ENCODE data around the gene NECAP2.
"Not testable (repeated sequence)": the region's sequence is repeated elsewhere in the genome, so short reads cannot be mapped to it uniquely, and the experiment has no call there.

Gene NECAP2

GRCh38 chr1:16489195-16489880, 48.8 kb downstream of the NECAP2 start:
- H3K27me3 ChIP-seq (ENCODE audit: insufficient read depth, poor library complexity, severe bottlenecking); H3K4me3 ChIP-seq (replicated peaks; ENCODE audit: insufficient read depth, low read length); DNase-seq (ENCODE audit: low read depth in 1 of 2, low spot score in 1 of 2); H3K27ac ChIP-seq (replicated peaks): not testable (repeated sequence)

- no peak overlapping the region for H3K4me3 ChIP-seq (replicated peaks; ENCODE audit: insufficient read depth, low read length)
- no peak overlapping the region for H3K27ac ChIP-seq (replicated peaks)
- TF ChIP-seq SPI1 (IDR thresholded peaks at IDR 0.05; ENCODE audit: borderline replicate concordance, low read depth) (no peak), CTCF (IDR thresholded peaks at IDR 0.05; ENCODE audit: insufficient read depth, low read length) (no peak), GABPA (IDR thresholded peaks at IDR 0.05; ENCODE audit: low read depth) (no peak), POLR2AphosphoS5 (IDR thresholded peaks at IDR 0.05; ENCODE audit: low read depth) (no peak)
- TF ChIP-seq, protein P1, sequence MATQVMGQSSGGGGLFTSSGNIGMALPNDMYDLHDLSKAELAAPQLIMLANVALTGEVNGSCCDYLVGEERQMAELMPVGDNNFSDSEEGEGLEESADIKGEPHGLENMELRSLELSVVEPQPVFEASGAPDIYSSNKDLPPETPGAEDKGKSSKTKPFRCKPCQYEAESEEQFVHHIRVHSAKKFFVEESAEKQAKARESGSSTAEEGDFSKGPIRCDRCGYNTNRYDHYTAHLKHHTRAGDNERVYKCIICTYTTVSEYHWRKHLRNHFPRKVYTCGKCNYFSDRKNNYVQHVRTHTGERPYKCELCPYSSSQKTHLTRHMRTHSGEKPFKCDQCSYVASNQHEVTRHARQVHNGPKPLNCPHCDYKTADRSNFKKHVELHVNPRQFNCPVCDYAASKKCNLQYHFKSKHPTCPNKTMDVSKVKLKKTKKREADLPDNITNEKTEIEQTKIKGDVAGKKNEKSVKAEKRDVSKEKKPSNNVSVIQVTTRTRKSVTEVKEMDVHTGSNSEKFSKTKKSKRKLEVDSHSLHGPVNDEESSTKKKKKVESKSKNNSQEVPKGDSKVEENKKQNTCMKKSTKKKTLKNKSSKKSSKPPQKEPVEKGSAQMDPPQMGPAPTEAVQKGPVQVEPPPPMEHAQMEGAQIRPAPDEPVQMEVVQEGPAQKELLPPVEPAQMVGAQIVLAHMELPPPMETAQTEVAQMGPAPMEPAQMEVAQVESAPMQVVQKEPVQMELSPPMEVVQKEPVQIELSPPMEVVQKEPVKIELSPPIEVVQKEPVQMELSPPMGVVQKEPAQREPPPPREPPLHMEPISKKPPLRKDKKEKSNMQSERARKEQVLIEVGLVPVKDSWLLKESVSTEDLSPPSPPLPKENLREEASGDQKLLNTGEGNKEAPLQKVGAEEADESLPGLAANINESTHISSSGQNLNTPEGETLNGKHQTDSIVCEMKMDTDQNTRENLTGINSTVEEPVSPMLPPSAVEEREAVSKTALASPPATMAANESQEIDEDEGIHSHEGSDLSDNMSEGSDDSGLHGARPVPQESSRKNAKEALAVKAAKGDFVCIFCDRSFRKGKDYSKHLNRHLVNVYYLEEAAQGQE (IDR thresholded peaks at IDR 0.05; ENCODE audit: insufficient replicate concordance, low read depth) = no peak
- DNase-seq (ENCODE audit: low read depth in 1 of 2, low spot score in 1 of 2) = no peak
- H3K27me3 ChIP-seq (ENCODE audit: insufficient read depth, poor library complexity, severe bottlenecking) = no peaks in the 10 kb centered on the region
These were observed 50.6 kb downstream of the NECAP2 start for GRCh38 chr1:16491056-16491675.

DNA sequence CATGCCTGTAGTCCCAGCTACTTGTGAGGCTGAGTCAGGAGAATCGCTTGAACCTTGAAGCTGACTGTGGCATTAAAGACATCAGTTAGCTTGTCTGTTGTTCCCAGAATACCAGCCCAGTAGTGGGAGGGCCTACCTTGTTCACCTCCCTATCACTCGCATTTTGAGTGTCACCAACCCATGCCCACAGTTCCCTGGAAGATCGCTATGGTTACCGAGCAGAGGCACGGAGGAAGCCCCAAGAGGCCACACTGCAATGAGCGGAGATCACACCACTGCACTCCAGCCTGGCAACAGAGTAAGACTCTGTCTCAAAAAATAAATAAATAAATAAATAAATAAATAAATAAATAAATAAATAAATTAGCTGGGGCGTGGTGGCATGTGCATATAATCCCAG, 52.4 kb downstream of the NECAP2 start:
- H3K27me3 ChIP-seq (ENCODE audit: insufficient read depth, poor library complexity, severe bottlenecking); DNase-seq (ENCODE audit: low read depth in 1 of 2, low spot score in 1 of 2); H3K4me3 ChIP-seq (replicated peaks; ENCODE audit: insufficient read depth, low read length); H3K27ac ChIP-seq (replicated peaks): not testable (repeated sequence)

- DNase-seq (ENCODE audit: low read depth in 1 of 2, low spot score in 1 of 2); H3K4me3 ChIP-seq (replicated peaks; ENCODE audit: insufficient read depth, low read length); H3K27ac ChIP-seq (replicated peaks); H3K27me3 ChIP-seq (ENCODE audit: insufficient read depth, poor library complexity, severe bottlenecking): not testable (repeated sequence)
These were observed 53.2 kb downstream of the NECAP2 start for GRCh38 chr1:16493731-16494130.

GRCh38 chr1:16497474-16497904, 57.0 kb downstream of the NECAP2 start:
- H3K27me3 ChIP-seq (ENCODE audit: insufficient read depth, poor library complexity, severe bottlenecking); H3K4me3 ChIP-seq (replicated peaks; ENCODE audit: insufficient read depth, low read length); H3K27ac ChIP-seq (replicated peaks): not testable (repeated sequence)
- DNase-seq (ENCODE audit: low read depth in 1 of 2, low spot score in 1 of 2) = peak; percentile 24 to 29

- not testable (repeated sequence) for DNase-seq (ENCODE audit: low read depth in 1 of 2, low spot score in 1 of 2); H3K27ac ChIP-seq (replicated peaks); H3K4me3 ChIP-seq (replicated peaks; ENCODE audit: insufficient read depth, low read length); H3K27me3 ChIP-seq (ENCODE audit: insufficient read depth, poor library complexity, severe bottlenecking)
These were observed 57.5 kb downstream of the NECAP2 start for GRCh38 chr1:16498047-16498446.

DNA sequence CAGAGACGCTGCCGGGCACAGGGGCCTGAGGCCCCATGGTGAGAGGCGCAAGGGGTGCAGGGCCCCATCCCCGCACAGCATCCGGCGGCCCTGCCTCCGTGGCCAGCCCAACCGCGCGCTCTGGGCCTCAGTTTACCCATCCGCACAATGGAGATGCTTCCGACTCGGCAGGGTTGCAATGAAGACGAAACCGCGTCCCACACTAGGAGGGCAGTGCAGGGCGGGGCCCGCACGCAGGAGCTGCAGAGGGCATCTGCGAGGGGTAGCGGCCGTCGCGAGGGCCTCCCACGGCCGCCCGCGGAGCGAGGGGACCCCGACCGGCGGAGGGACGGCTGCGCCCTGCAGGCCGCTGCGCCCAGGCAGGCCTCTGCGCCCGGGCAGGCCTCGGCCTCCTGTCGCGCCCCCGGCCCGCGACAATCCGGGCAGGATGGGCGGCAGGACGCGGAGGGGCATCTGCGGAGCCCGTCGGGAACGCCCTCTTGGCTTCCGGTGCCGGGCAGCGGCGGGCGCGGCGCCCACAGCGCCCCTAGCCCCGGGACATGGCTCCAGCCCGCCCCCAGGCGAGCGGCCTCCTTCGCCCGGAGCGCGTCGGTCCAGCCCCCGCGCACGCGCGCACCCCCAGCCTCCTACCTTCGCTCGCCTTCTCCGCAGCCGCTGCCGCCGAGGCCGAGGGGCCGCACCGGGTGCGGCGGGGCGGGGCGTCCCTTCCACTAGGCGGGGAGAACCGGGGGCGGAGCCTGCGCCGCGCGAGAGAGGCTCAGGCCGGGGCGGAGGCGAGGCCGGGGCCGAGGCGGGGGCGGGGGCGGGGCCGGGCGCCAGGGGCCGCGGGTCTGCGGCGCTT, 58.3 kb downstream of the NECAP2 start:
- Histone ChIP-seq H3K27ac (replicated peaks) (no peak overlapping the region), H3K4me3 (replicated peaks; ENCODE audit: insufficient read depth, low read length) (peak overlapping the region; percentile 49)
- no peak for TF ChIP-seq SPI1 (IDR thresholded peaks at IDR 0.05; ENCODE audit: borderline replicate concordance, low read depth)
- TF ChIP-seq GABPA (IDR thresholded peaks at IDR 0.05; ENCODE audit: low read depth) = no peak
- TF ChIP-seq, protein P1 (IDR thresholded peaks at IDR 0.05; ENCODE audit: insufficient replicate concordance, low read depth) = no peak
- TF ChIP-seq POLR2AphosphoS5 (IDR thresholded peaks at IDR 0.05; ENCODE audit: low read depth) = no peak
- TF ChIP-seq CTCF (IDR thresholded peaks at IDR 0.05; ENCODE audit: insufficient read depth, low read length) = no peak

DNA sequence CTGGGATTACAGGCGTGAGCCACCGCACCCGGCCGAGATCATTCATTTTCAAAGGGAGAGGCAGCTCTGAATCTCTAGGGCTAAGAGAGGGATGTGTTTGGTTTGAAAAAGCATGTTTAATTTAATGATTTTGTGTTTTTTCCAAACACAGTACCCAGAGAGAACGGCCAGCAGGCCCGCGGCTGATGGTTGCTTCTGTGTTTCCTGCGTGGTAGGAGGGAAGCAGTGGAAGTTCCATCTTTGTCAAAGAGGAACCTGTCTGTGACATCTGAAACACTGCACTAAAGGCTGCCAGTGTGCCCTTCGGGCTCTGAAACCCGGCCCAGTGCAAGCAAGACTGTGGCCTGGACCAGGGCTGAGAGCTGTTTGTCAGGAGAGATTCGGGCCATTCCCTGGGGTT, 59.9 kb downstream of the NECAP2 start:
- H3K27me3 ChIP-seq (ENCODE audit: insufficient read depth, poor library complexity, severe bottlenecking); H3K4me3 ChIP-seq (replicated peaks; ENCODE audit: insufficient read depth, low read length); H3K27ac ChIP-seq (replicated peaks): not testable (repeated sequence)
- DNase-seq (ENCODE audit: low read depth in 1 of 2, low spot score in 1 of 2) = peak in 1 of 2 experiments; percentile 45

More for the DNA sequence above, 58.3 kb downstream of the NECAP2 start:
- DNase-seq (ENCODE audit: low read depth in 1 of 2, low spot score in 1 of 2) = peak; percentile 58 to 69
- no peaks in the 10 kb centered on the region for H3K27me3 ChIP-seq (ENCODE audit: insufficient read depth, poor library complexity, severe bottlenecking)
